GM12875 (cell line): ENCODE measurements around the gene SLC44A4.

Experiments used
- H3K4me3 ChIP-seq: one replicate; pipeline ENCODE4 v1.5.1; 2011; ENCODE audit warnings: low read depth, low read length, control low read depth
- CTCF ChIP-seq: IDR thresholded peaks from 2 replicates; pipeline ENCODE4 v1.5.1; 2011; ENCODE audit warnings: low read depth, mild to moderate bottlenecking, control low read depth, inconsistent platforms, low read length, moderate library complexity, borderline replicate concordance; ENCODE audit not compliant: insufficient read depth

SLC44A4 gene

GRCh38 chr6:31896493-31896855, 17.7 kb upstream of the SLC44A4 start:
- peak overlapping the region; percentile 70 for H3K4me3 ChIP-seq
- TF ChIP-seq CTCF, result no peak

- no peak overlapping the region for H3K4me3 ChIP-seq
- TF ChIP-seq CTCF, result no peak
Measured at GRCh38 chr6:31892821-31893220, 14.0 kb upstream of the SLC44A4 start.

- no peak overlapping the region for H3K4me3 ChIP-seq
- no peak for TF ChIP-seq CTCF
Measured at GRCh38 chr6:31889331-31889972, 10.7 kb upstream of the SLC44A4 start.

- TF ChIP-seq CTCF, result peak; percentile 75
- no peak overlapping the region for H3K4me3 ChIP-seq
Measured at GRCh38 chr6:31888276-31889258, 9.8 kb upstream of the SLC44A4 start.

GRCh38 chr6:31887173-31888007, 8.6 kb upstream of the SLC44A4 start:
- TF ChIP-seq CTCF, result no peak
- H3K4me3 ChIP-seq, result no peak overlapping the region

GRCh38 chr6:31886541-31886991, 7.8 kb upstream of the SLC44A4 start:
- H3K4me3 ChIP-seq, result no peak overlapping the region
- no peak for TF ChIP-seq CTCF
